ENCODE data around the gene ACTN4.

Gene ACTN4

GRCh38 chr19:38736036-38736412, 88.6 kb downstream of the ACTN4 start:
- no peak for TF ChIP-seq ZNF274 (IDR thresholded peaks at IDR 0.05; ENCODE audit: low read depth, low read length)

GRCh38 chr19:38736413-38737280, 89.2 kb downstream of the ACTN4 start:
- TF ChIP-seq ZNF274 (IDR thresholded peaks at IDR 0.05; ENCODE audit: low read depth, low read length) = no peak
- H3K4me3 ChIP-seq (ENCODE audit: low read length) = peak overlapping the region; percentile 35; the same call in 1 of the 2 replicates

More at GRCh38 chr19:38736036-38736412, 88.6 kb downstream of the ACTN4 start:
- peak overlapping the region; percentile 35; the same call in 1 of the 2 replicates for H3K4me3 ChIP-seq (ENCODE audit: low read length)

GRCh38 chr19:38737281-38737865, 89.9 kb downstream of the ACTN4 start:
- H3K4me3 ChIP-seq (ENCODE audit: low read length) = no peak overlapping the region
- TF ChIP-seq ZNF274 (IDR thresholded peaks at IDR 0.05; ENCODE audit: low read depth, low read length) = no peak

GRCh38 chr19:38737921-38738737, 90.7 kb downstream of the ACTN4 start:
- TF ChIP-seq ZNF274 (IDR thresholded peaks at IDR 0.05; ENCODE audit: low read depth, low read length) = no peak

GRCh38 chr19:38739440-38740256, 92.2 kb downstream of the ACTN4 start:
- H3K4me3 ChIP-seq (ENCODE audit: low read length) = no peak overlapping the region
- no peak for TF ChIP-seq ZNF274 (IDR thresholded peaks at IDR 0.05; ENCODE audit: low read depth, low read length)

More at GRCh38 chr19:38737921-38738737, 90.7 kb downstream of the ACTN4 start:
- no peak overlapping the region for H3K4me3 ChIP-seq (ENCODE audit: low read length)

- TF ChIP-seq ZNF274 (IDR thresholded peaks at IDR 0.05; ENCODE audit: low read depth, low read length) = no peak
These were observed 92.8 kb downstream of the ACTN4 start for GRCh38 chr19:38740257-38740592.

GRCh38 chr19:38740932-38741331, 93.5 kb downstream of the ACTN4 start:
- H3K4me3 ChIP-seq (ENCODE audit: low read length) = no peak overlapping the region
- TF ChIP-seq ZNF274 (IDR thresholded peaks at IDR 0.05; ENCODE audit: low read depth, low read length) = no peak

More at GRCh38 chr19:38740257-38740592, 92.8 kb downstream of the ACTN4 start:
- H3K4me3 ChIP-seq (ENCODE audit: low read length) = no peak overlapping the region

- no peak overlapping the region for H3K4me3 ChIP-seq (ENCODE audit: low read length)
- no peak for TF ChIP-seq ZNF274 (IDR thresholded peaks at IDR 0.05; ENCODE audit: low read depth, low read length)
These were observed 94.2 kb downstream of the ACTN4 start for GRCh38 chr19:38741670-38742069.

- H3K4me3 ChIP-seq (ENCODE audit: low read length) = no peak overlapping the region
- TF ChIP-seq ZNF274 (IDR thresholded peaks at IDR 0.05; ENCODE audit: low read depth, low read length) = no peak
These were observed 94.8 kb downstream of the ACTN4 start for GRCh38 chr19:38742296-38742695.

GRCh38 chr19:38742906-38743305, 95.5 kb downstream of the ACTN4 start:
- no peak overlapping the region for H3K4me3 ChIP-seq (ENCODE audit: low read length)
- TF ChIP-seq ZNF274 (IDR thresholded peaks at IDR 0.05; ENCODE audit: low read depth, low read length) = no peak

GRCh38 chr19:38743394-38744297, 96.2 kb downstream of the ACTN4 start:
- no peak overlapping the region for H3K4me3 ChIP-seq (ENCODE audit: low read length)
- no peak for TF ChIP-seq ZNF274 (IDR thresholded peaks at IDR 0.05; ENCODE audit: low read depth, low read length)

- H3K4me3 ChIP-seq (ENCODE audit: low read length) = no peak within 1 kb of the TSS
- TF ChIP-seq ZNF274 (IDR thresholded peaks at IDR 0.05; ENCODE audit: low read depth, low read length) = no peak
These were observed 96.8 kb downstream of the ACTN4 start, which contains the start of gene CAPN12 for GRCh38 chr19:38744298-38744681. CAPN12 (minus strand) TSS chr19:38744474; CDS start chr19:38744165, 309 bp downstream.

GRCh38 chr19:38744874-38745273, 97.4 kb downstream of the ACTN4 start:
- H3K4me3 ChIP-seq (ENCODE audit: low read length) = no peak overlapping the region
- no peak for TF ChIP-seq ZNF274 (IDR thresholded peaks at IDR 0.05; ENCODE audit: low read depth, low read length)
